ENCODE results near the gene MAGI2. TPM values are rescaled to one million over a fixed set of nuclear protein-coding genes. Genes with fewer than 3 reads are reported as not detected.

The MAGI2 gene
- total and polyA plus RNA-seq, 2 of the 13 experiments (the other 11 are each of a cell fraction or from before 2014, with no cell fraction given) = 1.5 to 3.8 TPM

GRCh38 chr7:79406371-79406770 lies 47.1 kb downstream of the MAGI2 start (continued):
- TF ChIP-seq, protein P1, sequence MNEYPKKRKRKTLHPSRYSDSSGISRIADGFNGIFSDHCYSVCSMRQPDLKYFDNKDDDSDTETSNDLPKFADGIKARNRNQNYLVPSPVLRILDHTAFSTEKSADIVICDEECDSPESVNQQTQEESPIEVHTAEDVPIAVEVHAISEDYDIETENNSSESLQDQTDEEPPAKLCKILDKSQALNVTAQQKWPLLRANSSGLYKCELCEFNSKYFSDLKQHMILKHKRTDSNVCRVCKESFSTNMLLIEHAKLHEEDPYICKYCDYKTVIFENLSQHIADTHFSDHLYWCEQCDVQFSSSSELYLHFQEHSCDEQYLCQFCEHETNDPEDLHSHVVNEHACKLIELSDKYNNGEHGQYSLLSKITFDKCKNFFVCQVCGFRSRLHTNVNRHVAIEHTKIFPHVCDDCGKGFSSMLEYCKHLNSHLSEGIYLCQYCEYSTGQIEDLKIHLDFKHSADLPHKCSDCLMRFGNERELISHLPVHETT (CRISPR knock-in tag; conservative IDR thresholded peaks at IDR 0.05) = no peak
- no peak for TF ChIP-seq KDM3A (CRISPR knock-in tag; IDR thresholded peaks at IDR 0.05; ENCODE audit: low read depth)
- no peak for TF ChIP-seq FOXJ3 (CRISPR knock-in tag; IDR thresholded peaks at IDR 0.05; ENCODE audit: borderline replicate concordance)
- no peak for TF ChIP-seq GTF2F1 (IDR thresholded peaks at IDR 0.05; ENCODE audit: low read length)

GRCh38 chr7:79405368-79405767 lies 48.1 kb downstream of the MAGI2 start:
- ChIA-PET POLR2A (interaction anchor here (1.0 kb wide), 1 partner anchor 47 kb away, joined by 3 read pairs; no protein-coding TSS in a partner anchor), CTCF (ENCODE audit: low intra/inter-chr PET ratio, low total read pairs) (no interaction called here)
- no peaks in the 10 kb centered on the region for H3K36me3 ChIP-seq (replicated peaks in 1 of 2; ENCODE audit: control insufficient read depth in 1 of 2, insufficient read depth in 2 of 2, low read length in 2 of 2)
- intact Hi-C loops (cut with micrococcal nuclease; ENCODE audit: unreplicated experiment) (no loop called here), in situ Hi-C loops (cut with HindIII; ENCODE audit: extremely low pct_ligation_motif_present, low pct_unique_long_range_greater_than_20kb) (loop anchor here (5.0 kb wide), 1 partner anchor 47 kb away; the partner anchor contains the start of gene MAGI2)
- peak; percentile 45 for DNase-seq (ENCODE audit: low spot score)
- H2AFZ ChIP-seq (ENCODE audit: low read length) = no peak overlapping the region
- peaks cover 35% of the 10 kb centered on the region for H3K4me1 ChIP-seq (ENCODE audit: insufficient read depth, low read length)
- no peak overlapping the region for H3K4me3 ChIP-seq (replicated peaks in 1 of 3; ENCODE audit: insufficient read depth in 1 of 3, low read depth in 2 of 3, low read length in 3 of 3)
- H3K9me3 ChIP-seq (ENCODE audit: low read length) = no peaks in the 10 kb centered on the region
- no peak overlapping the region for H3K9ac ChIP-seq (ENCODE audit: insufficient read depth, low read depth, low read length)
- BruUV-seq (replicated peaks) = no TSS peak
- H3K27me3 ChIP-seq (ENCODE audit: control insufficient read depth in 1 of 2, insufficient read depth in 2 of 2, low read length in 2 of 2) = no peaks in the 10 kb centered on the region
- H4K20me1 ChIP-seq (ENCODE audit: insufficient read depth, low read length) = no peaks in the 10 kb centered on the region
- FAIRE-seq = no peak
- H3K27ac ChIP-seq (ENCODE audit: extremely low read length, insufficient read depth, low read length) = no peak overlapping the region
- peak; percentile 69; the same call in 2 of the 3 replicates for ATAC-seq
- no peaks in the 10 kb centered on the region for H3K79me2 ChIP-seq (ENCODE audit: insufficient read depth, low read length)
- no peak overlapping the region for H3K4me2 ChIP-seq (ENCODE audit: low read depth, low read length)
- TF ChIP-seq CEBPZ (IDR thresholded peaks at IDR 0.05; ENCODE audit: low read length) = no peak
- TF ChIP-seq ZNF572 (CRISPR knock-in tag; IDR thresholded peaks at IDR 0.05) = no peak
- TF ChIP-seq MAFK (conservative IDR thresholded peaks at IDR 0.05 in 1 of 2, IDR thresholded peaks at IDR 0.05 in 1 of 2; ENCODE audit: low read length in 2 of 2) = no peak
- TF ChIP-seq ZNF367 (CRISPR knock-in tag; IDR thresholded peaks at IDR 0.05; ENCODE audit: borderline replicate concordance) = no peak
- no peak for TF ChIP-seq ZNF556 (CRISPR knock-in tag; IDR thresholded peaks at IDR 0.05; ENCODE audit: borderline replicate concordance)
- no peak for TF ChIP-seq SMC3 (IDR thresholded peaks at IDR 0.05; ENCODE audit: low read length)
- TF ChIP-seq HCFC1 (IDR thresholded peaks at IDR 0.05; ENCODE audit: low read depth, low read length) = no peak
- TF ChIP-seq GPN1 (CRISPR knock-in tag; IDR thresholded peaks at IDR 0.05; ENCODE audit: borderline replicate concordance) = no peak
- TF ChIP-seq HNRNPLL (IDR thresholded peaks at IDR 0.05; ENCODE audit: low read depth, low read length, poor library complexity, severe bottlenecking) = no peak
- no peak for TF ChIP-seq ZNF44 (CRISPR knock-in tag; IDR thresholded peaks at IDR 0.05)
- TF ChIP-seq FOXP4 (CRISPR knock-in tag; IDR thresholded peaks at IDR 0.05) = no peak
- TF ChIP-seq RARA (CRISPR knock-in tag; IDR thresholded peaks at IDR 0.05) = 0 out of 2 replicates have a peak, but pooled peaks have one; percentile 16
- no peak for TF ChIP-seq SSRP1 (CRISPR knock-in tag; IDR thresholded peaks at IDR 0.05)
- TF ChIP-seq ISL2 (CRISPR knock-in tag; IDR thresholded peaks at IDR 0.05) = 0 out of 2 replicates have a peak, but pooled peaks have one; percentile 18
- TF ChIP-seq SMAD1 (CRISPR knock-in tag; IDR thresholded peaks at IDR 0.05; ENCODE audit: borderline replicate concordance, low read depth) = no peak
